Motor neuron (in vitro differentiated cells): ENCODE data around the gene TBC1D1. TPM values are rescaled to one million over a fixed set of nuclear protein-coding genes. Genes with fewer than 3 reads are reported as not detected.
A peak's percentile ranks its signal among the peaks of the same experiment; 100 is the strongest.
"Not testable (repeated sequence)": the region's sequence is repeated elsewhere in the genome, so short reads cannot be mapped to it uniquely, and the experiment has no call there.

Source experiments
- ATAC-seq, 8 experiments: fragments of 200-7000 bp; cut with Tn5 transposase; replicated peaks in 6 of 8; 2 replicates each; pipeline ENCODE4 v1.8.0; 2021; ENCODE audit warnings: mild to moderate bottlenecking in 8 of 8, moderate library complexity in 8 of 8
- H3K27ac ChIP-seq, 2 donors: fragments of 250-450 bp; sonication (Bioruptor Pico); 2 replicates each; pipeline ENCODE4 v1.9.0; 2021; ENCODE audit warnings: antibody characterized with exemption in 2 of 2, mild to moderate bottlenecking in 2 of 2, moderate library complexity in 1 of 2
- H3K4me1 ChIP-seq, 2 donors: fragments of 250-450 bp; sonication (Bioruptor Pico); replicated peaks in 1 of 2; 2 replicates each; pipeline ENCODE4 v1.6.1; 2021; ENCODE audit warnings: antibody characterized with exemption in 2 of 2, mild to moderate bottlenecking in 2 of 2, moderate library complexity in 1 of 2
- H3K4me3 ChIP-seq, 5 donors: fragments of 250-450 bp; sonication (Bioruptor Pico); 2 replicates each; pipeline ENCODE4 v1.9.0; 2021; ENCODE audit warnings: antibody characterized with exemption in 5 of 5, mild to moderate bottlenecking in 5 of 5, moderate library complexity in 4 of 5
- WGBS, 10 experiments: fragments of 450-650 bp; shearing (Covaris generic); methylation state at CpG; one replicate each; pipeline ENCODE4 v1.0.0; 2022; 5-methylcytosine and 5-hydroxymethylcytosine counted together
- in situ Hi-C, 9 experiments: fragments of 400-800 bp; cut with MboI; loops; one replicate each; pipeline ENCODE4 v1.15.0; 2021; ENCODE audit warnings: low sequenced_read_pairs in 9 of 9, low pct_unique_long_range_greater_than_20kb in 2 of 9; ENCODE audit not compliant: unreplicated experiment in 9 of 9
- total RNA-seq, 8 experiments: library from RNA; unstranded; fragments of 300-600 nt; gene quantifications; 2 replicates each; pipeline versions ENCODE4 v1.2.3 to v1.2.4, GENCODE V29; 2022

The TBC1D1 gene
- total RNA-seq, 8 experiments from 2014 or later = 14.3 to 83.6 (median 36.8) TPM

- Histone ChIP-seq H3K4me1 (no peaks in the 10 kb centered on the region), H3K27ac (no peak overlapping the region), H3K4me3 (no peak overlapping the region)
- in situ Hi-C loops = no loop called here
- peak in 1 of 8 experiments; percentile 88 for ATAC-seq
- 0 to 67% (median 25%) methylated on average over 1 of the region's 3 CpGs; no CpG with 5 or more reads in 6 of the 10 experiments for WGBS, 10 experiments
These were observed 27.8 kb downstream of the TBC1D1 start for GRCh38 chr4:37918653-37919052.

GRCh38 chr4:37922328-37922727, 31.4 kb downstream of the TBC1D1 start:
- Histone ChIP-seq H3K4me3 (no peak overlapping the region), H3K4me1 (no peaks in the 10 kb centered on the region), H3K27ac (no peak overlapping the region)
- ATAC-seq = peak in 3 of 8 experiments; percentile 22 to 78 (median 38)
- in situ Hi-C loops = no loop called here
- 8 to 92% (median 55%) methylated on average over 1 to 4 of the region's 4 CpGs; no CpG with 5 or more reads in 2 of the 10 experiments for WGBS, 10 experiments

DNA sequence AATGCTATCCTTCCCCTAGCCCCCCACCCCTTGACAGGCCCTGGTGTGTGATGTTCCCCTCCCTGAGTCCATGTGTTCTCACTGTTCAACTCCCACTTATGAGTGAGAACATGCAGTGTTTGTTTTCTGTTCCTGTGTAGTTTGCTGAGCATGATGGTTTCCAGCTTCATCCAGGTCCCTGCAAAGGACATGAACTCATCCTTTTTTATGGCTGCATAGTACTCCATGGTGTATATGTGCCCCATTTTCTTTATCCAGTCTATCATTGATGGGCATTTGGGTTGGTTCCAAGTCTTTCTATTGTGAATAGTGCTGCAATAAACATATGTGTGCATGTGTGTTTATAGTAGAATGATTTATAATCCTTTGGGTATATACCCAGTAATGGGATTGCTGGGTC, 32.2 kb downstream of the TBC1D1 start:
- in situ Hi-C loops, ATAC-seq, H3K4me1 ChIP-seq, H3K4me3 ChIP-seq, H3K27ac ChIP-seq: not testable (repeated sequence)

GRCh38 chr4:37924946-37925345, 34.1 kb downstream of the TBC1D1 start:
- no peak overlapping the region for H3K4me3 ChIP-seq
- no peak for ATAC-seq
- in situ Hi-C loops = no loop called here
- 38 to 100% (median 66%) methylated on average over 2 to 7 of the region's 7 CpGs; no CpG with 5 or more reads in 3 of the 10 experiments for WGBS, 10 experiments
- H3K27ac ChIP-seq = no peak overlapping the region
- H3K4me1 ChIP-seq = no peaks in the 10 kb centered on the region

DNA sequence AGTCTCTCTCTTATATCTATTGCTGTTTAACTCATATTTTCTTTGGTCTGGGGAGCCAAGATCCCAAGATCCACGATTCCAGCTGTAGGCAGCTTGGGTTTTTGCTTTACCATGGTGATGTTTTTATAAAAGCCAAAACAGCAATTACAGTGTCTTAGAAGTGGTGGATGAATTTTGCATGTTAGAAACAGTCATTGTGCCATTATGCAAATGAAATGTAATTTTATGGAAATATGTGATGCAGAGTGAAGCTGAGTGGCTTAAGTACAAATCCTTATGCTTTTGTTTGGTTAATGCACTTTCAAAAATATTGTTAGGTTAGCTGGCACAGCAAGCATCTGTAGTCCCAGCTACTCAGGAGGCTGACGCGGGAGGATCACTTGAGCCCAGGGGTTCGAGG, 36.5 kb downstream of the TBC1D1 start:
- 0 to 93% (median 82%) methylated on average over 1 to 4 of the region's 4 CpGs; no CpG with 5 or more reads in 3 of the 10 experiments for WGBS, 10 experiments
- in situ Hi-C loops = no loop called here
- peak in 4 of 8 experiments; percentile 36 to 99 (median 98) for ATAC-seq
- no peak overlapping the region for H3K27ac ChIP-seq
- H3K4me1 ChIP-seq = no peaks in the 10 kb centered on the region
- no peak overlapping the region for H3K4me3 ChIP-seq

GRCh38 chr4:37928426-37929416, 37.8 kb downstream of the TBC1D1 start:
- Histone ChIP-seq H3K4me1 (no peaks in the 10 kb centered on the region), H3K27ac (no peak overlapping the region), H3K4me3 (no peak overlapping the region)
- ATAC-seq = no peak
- 12 to 84% (median 65%) methylated on average over 2 to 12 of the region's 12 CpGs for WGBS, 10 experiments
- in situ Hi-C loops = no loop called here

GRCh38 chr4:37934096-37934495, 43.2 kb downstream of the TBC1D1 start:
- Histone ChIP-seq H3K4me1 (no peaks in the 10 kb centered on the region), H3K4me3 (no peak overlapping the region), H3K27ac (no peak overlapping the region)
- 67 to 100% (median 96%) methylated on average over 1 to 7 of the region's 8 CpGs; no CpG with 5 or more reads in 3 of the 10 experiments for WGBS, 10 experiments
- in situ Hi-C loops = no loop called here
- no peak for ATAC-seq

DNA sequence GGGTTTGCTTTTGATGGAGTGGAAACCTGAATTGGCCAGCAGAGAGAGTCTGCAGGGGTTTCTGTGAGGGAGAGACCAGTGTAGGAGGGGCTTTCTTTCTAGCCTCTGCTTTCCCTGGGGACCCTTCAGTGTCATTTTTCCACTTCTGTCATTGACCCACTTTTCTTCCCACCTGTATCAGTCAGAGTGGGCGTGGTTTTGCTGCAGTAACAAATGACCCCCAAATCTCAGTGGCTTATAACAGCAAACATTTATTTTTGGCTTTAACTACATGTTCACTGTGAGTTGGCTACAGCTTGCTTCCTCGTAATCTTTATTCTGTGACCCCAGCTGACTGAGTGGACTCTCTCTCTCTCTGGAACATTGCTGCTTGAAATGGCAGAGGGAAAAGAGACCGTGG, 43.7 kb downstream of the TBC1D1 start:
- ATAC-seq = no peak

DNA sequence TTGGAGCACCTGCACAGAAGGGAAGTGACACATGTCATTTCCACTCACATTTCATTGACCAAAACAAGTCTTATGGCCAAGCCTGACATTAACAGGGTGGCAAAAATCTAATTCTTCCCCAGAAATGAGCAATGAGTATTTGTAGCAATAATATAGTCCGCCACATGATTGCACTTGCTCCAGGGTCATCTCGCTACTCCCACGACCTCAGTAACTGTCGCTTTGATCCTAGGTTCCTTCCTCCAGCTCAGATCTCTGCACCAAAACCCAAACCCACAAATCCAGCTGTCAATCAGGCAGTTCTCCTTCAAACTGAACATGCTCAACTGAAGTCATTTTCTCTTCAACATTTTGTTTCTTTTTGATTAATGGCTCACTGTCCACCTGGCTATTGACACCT, 44.1 kb downstream of the TBC1D1 start:
- Histone ChIP-seq H3K4me3 (no peak overlapping the region), H3K27ac (no peak overlapping the region), H3K4me1 (no peaks in the 10 kb centered on the region)
- in situ Hi-C loops = no loop called here
- no peak for ATAC-seq
- WGBS, 10 experiments = 43 to 89% (median 79%) methylated on average over 3 to 4 of the region's 4 CpGs; no CpG with 5 or more reads in 1 of the 10 experiments

More for the DNA sequence above, 43.7 kb downstream of the TBC1D1 start:
- no peaks in the 10 kb centered on the region for H3K4me1 ChIP-seq
- H3K27ac ChIP-seq = no peak overlapping the region
- H3K4me3 ChIP-seq = no peak overlapping the region
- in situ Hi-C loops = no loop called here
- WGBS, 10 experiments = 0 to 100% (median 80%) methylated on average over 1 to 3 of the region's 3 CpGs; no CpG with 5 or more reads in 1 of the 10 experiments

- Histone ChIP-seq H3K4me1 (no peaks in the 10 kb centered on the region), H3K27ac (no peak overlapping the region), H3K4me3 (no peak overlapping the region)
- WGBS, 10 experiments = 15 to 80% (median 50%) methylated on average over 2 to 6 of the region's 7 CpGs; no CpG with 5 or more reads in 2 of the 10 experiments
- in situ Hi-C loops = no loop called here
- peak in 1 of 8 experiments; percentile 21 for ATAC-seq
These were observed 46.1 kb downstream of the TBC1D1 start for GRCh38 chr4:37936889-37937498.

- in situ Hi-C loops = no loop called here
- Histone ChIP-seq H3K4me3 (no peak overlapping the region), H3K27ac (no peak overlapping the region), H3K4me1 (no peaks in the 10 kb centered on the region)
- 0 to 100% (median 79%) methylated on average over 1 to 3 of the region's 3 CpGs; no CpG with 5 or more reads in 2 of the 10 experiments for WGBS, 10 experiments
- no peak for ATAC-seq
These were observed 47.3 kb downstream of the TBC1D1 start for GRCh38 chr4:37938208-37938607.

DNA sequence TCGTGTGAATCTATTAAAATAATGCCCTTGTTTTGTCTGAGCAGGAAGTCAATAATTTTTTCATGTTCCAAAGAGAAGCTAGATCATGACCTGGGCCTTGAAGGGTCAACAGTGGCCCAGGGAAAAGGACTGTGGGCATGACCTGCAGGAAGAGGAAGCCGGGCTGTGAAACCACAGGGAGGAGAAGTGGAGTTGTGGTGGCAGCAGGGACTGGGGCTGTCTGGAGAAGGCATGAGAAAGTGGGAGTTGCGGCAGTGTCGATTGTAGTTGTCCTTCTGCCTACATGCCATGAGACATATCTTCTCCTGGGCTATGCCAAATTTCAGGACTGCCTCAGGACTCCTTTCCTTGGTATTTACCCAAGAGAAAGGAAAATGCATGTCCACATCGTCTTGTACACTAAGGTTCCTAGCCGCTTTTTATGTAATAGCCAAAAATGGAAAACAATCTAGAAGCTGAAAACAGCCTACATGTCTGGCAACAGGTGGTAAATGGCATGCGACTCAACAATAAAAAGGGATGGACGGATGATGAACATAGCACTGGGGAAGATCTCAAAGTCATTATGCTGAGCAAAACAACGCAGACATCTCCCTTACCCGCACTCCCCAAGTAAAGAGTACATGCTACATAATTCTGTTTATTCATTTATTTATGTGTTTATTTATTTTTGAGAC, 55.8 kb downstream of the TBC1D1 start:
- Histone ChIP-seq H3K4me1 (no peaks in the 10 kb centered on the region), H3K27ac (no peak overlapping the region), H3K4me3 (no peak overlapping the region)
- WGBS, 10 experiments = 10 to 100% (median 87%) methylated on average over 1 to 10 of the region's 10 CpGs
- in situ Hi-C loops = no loop called here
- ATAC-seq = no peak

DNA sequence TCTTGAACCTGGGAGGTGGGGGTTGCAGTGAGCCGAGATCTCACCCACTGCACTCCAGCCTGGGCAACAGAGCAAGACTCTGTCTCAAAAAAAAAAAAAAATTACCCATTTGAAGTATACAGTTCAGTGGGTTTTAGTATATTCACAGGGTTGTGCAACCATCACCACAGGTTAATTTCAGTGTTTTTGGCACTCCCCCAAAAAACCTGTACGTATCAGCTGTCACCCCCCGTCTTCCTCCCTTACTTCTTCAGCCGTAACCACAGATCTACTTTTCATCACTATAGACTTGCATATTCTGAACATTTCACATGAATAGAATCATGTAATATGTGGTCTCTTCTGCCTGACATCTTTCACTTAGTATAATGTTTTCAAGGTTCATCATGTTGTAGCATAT, 57.7 kb downstream of the TBC1D1 start:
- Histone ChIP-seq H3K27ac (no peak overlapping the region), H3K4me1 (no peaks in the 10 kb centered on the region), H3K4me3 (no peak overlapping the region)
- no peak for ATAC-seq
- 48 to 100% (median 87%) methylated on average over 1 to 4 of the region's 4 CpGs; no CpG with 5 or more reads in 2 of the 10 experiments for WGBS, 10 experiments
- in situ Hi-C loops = no loop called here
